ENCODE results near the gene SYVN1. TPM values are rescaled to one million over a fixed set of nuclear protein-coding genes. Genes with fewer than 3 reads are reported as not detected.

Gene SYVN1
- total RNA-seq, 1 donor from 2014 or later: 39.0 TPM

DNA sequence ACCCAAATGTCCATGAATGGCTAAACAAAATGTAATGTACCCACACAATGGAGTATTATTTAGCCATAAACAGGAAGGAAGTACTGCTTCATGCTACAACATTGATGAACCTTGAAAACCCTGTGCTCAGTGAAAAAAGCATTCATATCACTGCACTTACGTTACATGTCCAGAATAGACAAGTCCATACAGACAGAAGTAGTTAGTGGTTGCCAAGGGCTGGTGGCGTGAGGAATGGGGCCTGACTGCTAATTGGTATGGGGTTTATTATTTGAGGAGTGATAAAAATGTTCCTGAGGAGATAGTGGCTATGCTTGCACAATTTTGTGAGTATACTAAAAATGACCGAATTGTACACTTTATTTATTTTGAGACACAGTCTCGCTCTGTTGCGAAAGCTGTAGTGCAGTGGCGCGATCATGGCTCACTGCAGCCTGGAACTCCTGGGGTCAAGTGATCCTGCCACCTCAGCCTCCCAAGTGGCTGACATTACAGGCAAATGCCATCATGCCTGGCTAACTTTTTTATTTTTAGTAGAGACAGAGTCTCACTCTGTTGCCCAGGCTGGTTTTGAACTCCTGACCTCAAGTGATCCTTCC lies 7.7 kb upstream of the SYVN1 start:
- no peak for DNase-seq
- Mint-ChIP-seq H3K27ac (no peak overlapping the region), H3K4me1 (no peaks in the 10 kb centered on the region), H3K27me3 (peaks cover 26% of the 10 kb centered on the region), H3K36me3 (ENCODE audit: low read depth) (no peaks in the 10 kb centered on the region), H3K9me3 (no peaks in the 10 kb centered on the region), H3K4me3 (no peak overlapping the region)
- intact Hi-C loops (cut with micrococcal nuclease): no loop called here

DNA sequence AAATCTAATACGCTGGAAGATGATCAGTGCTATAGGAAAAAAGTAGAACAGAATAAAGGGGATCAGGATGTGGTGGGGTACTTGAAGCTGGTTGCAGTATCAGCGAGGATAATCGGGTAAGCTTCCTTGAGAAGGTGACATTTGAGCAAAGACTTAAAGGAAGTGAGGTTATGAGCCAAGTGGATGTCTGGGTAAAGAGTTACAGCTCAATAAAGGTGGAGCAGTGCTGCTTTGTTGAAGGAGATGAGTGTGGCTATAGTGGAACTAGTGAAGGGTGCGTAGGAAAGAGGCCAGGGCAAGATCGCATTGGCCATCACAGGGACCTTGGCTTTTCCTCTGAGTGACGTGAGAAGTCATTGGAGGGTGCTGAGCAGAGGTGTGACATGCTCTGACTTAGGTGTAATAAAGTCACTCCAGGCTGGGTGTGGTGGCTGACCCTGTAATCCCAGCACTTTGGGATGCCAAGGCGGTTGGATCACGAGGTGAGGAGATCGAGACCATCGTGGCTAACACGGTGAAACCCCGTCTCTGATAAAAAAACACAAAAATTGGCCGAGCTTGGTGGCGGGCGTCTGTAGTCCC lies 2.3 kb upstream of the SYVN1 start:
- Mint-ChIP-seq H3K4me1 (peaks cover 28% of the 10 kb centered on the region), H3K9me3 (no peaks in the 10 kb centered on the region), H3K27me3 (peaks cover 13% of the 10 kb centered on the region), H3K36me3 (ENCODE audit: low read depth) (peaks cover 8% of the 10 kb centered on the region), H3K4me3 (no peak overlapping the region), H3K27ac (peak overlapping the region; percentile 73)
- intact Hi-C loops (cut with micrococcal nuclease): no loop called here
- DNase-seq: no peak

DNA sequence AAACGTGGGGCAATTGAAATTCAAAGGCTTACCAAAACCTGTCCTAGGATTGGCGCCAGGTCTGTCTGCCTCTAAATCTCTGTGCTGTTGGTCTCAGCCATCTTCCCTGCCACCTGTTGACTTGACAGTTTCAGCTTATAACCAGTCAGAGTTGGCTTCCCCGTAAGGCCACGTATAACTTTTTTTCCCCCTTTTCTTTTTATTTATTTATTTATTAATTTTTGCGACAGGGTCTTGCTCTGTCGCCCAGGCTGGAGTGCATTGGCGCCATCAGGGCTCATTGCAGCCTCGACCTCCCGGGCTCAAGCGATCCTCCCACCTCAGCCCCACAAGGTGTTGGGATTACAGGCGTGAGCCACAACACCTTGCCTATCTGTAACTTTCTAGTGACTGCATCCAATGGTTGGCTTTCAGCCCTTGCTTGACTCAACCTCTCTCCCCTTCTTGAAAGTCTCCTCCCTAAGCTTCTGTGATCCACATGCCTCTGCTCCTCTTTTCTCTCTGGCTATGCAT lies 1.4 kb upstream of the SYVN1 start:
- H3K27me3 Mint-ChIP-seq: peaks cover 6% of the 10 kb centered on the region
- DNase-seq: no peak
- no peaks in the 10 kb centered on the region for H3K9me3 Mint-ChIP-seq
- H3K36me3 Mint-ChIP-seq (ENCODE audit: low read depth): peaks cover 14% of the 10 kb centered on the region
- peak overlapping the region; percentile 92 for H3K4me3 Mint-ChIP-seq
- peak overlapping the region; percentile 97 for H3K27ac Mint-ChIP-seq
- peaks cover 31% of the 10 kb centered on the region for H3K4me1 Mint-ChIP-seq
- intact Hi-C loops (cut with micrococcal nuclease): loop anchor here (1.0 kb wide), 1 partner anchor 46 kb away; the partner anchor contains the start of gene CAPN1

DNA sequence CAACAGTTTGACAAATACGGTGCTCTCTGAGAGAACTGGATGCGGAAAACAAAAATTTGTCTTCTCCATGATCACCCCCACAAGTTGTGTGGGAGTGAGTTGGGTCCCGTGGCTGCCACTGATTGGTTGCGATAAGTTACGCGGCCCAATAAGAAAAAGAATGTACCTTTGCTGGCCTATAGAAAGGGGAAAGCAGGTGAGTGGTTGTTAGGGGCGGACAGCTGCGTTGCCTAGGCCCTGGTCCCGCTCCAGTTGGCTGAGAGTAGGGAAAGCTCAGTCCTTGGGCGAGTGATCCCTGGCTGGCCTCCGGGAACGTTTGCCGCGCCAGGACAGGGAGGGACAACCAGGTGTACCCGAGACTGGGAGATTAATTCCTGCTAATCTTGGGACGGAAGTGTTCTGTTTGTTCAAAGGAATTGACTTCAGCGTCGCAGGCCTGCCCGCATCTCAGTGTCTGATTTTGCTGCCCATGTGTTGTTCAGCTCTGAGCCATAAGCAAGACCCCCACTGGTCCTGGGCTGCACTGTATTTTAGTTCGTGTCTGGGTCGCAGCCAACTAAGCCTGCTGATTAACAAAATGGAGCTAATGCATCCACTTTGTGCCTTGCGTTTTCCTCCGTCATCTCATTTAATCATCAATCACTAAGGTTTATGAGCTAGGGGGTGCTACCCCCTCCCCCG lies 773 bp upstream of the SYVN1 start:
- Mint-ChIP-seq H3K9me3 (no peaks in the 10 kb centered on the region), H3K36me3 (ENCODE audit: low read depth) (peaks cover 20% of the 10 kb centered on the region), H3K27me3 (peaks cover 3% of the 10 kb centered on the region), H3K4me3 (peak overlapping the region; percentile 92), H3K4me1 (peaks cover 31% of the 10 kb centered on the region), H3K27ac (peak overlapping the region; percentile 97)
- intact Hi-C loops (cut with micrococcal nuclease): loop anchor here (1.0 kb wide), 3 partner anchors 13 to 46 kb away; partner anchors contain the start of genes CAPN1, FAU, MRPL49 and ZNHIT2
- peak; percentile 96 for DNase-seq

DNA sequence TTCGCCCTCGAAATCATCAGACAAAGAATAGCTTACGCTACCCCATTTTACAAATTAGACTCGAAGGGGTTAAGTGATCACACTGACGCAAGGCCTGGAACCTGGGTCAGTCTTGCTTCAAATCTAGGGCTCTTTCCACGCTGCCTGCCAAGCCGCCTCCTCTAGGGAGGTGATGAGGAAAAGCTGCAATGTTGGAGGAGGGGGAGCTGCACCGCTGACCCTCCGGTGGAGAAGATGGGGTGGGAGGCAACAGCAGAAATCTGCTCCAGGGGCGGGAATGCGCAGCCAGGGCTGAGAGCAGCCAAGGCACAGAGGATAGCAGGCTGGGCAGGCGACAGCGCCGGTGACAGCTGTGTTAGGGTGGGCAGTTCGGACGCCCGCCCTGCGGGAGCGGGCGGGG lies 595 bp downstream of the SYVN1 start:
- intact Hi-C loops (cut with micrococcal nuclease): loop anchor here (1.0 kb wide), 2 partner anchors 11 to 16 kb away; partner anchors contain the start of genes FAU, MRPL49 and ZNHIT2

DNA sequence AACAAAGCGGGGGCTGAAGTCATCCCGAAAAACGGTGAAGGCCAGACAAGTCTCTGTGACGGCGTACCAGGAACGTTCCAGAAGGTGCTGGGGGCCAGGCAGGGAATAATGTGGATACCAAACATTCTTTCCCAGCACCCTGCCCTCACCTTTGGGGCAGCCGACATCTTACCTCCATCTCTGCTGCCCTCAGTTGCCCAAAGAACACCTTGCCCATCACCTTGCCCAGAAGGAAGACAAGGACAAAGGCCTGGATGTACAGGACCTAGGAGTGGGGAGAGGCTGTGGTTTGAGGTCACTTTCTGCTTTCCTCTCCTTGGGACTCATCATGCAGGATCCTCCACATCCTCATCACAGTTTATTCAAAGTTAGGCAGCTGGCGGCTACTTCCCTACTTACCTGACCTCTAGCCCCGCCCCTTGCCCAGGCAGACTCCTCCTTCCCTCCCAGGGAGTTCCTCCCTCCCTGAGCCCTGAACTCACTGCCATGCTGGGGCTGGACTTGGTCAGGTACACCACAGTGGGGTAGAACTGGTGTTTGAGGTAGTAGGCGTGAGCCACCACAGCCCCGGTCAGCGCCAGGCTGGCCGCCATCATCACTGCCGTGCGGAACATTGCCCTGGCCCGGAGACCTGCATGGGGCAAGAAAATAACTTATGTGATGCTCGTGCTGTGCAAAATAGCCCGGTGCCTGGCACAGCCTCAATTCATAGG lies 1.2 kb downstream of the SYVN1 start:
- Mint-ChIP-seq H3K4me1 (peaks cover 31% of the 10 kb centered on the region), H3K9me3 (no peaks in the 10 kb centered on the region), H3K27ac (peak overlapping the region; percentile 97), H3K27me3 (no peaks in the 10 kb centered on the region), H3K36me3 (ENCODE audit: low read depth) (peaks cover 28% of the 10 kb centered on the region), H3K4me3 (peak overlapping the region; percentile 92)
- peak; percentile 87 for DNase-seq
- intact Hi-C loops (cut with micrococcal nuclease): no loop called here

More for the DNA sequence above, 595 bp downstream of the SYVN1 start:
- peak; percentile 73 for DNase-seq
- H3K9me3 Mint-ChIP-seq: no peaks in the 10 kb centered on the region
- H3K27me3 Mint-ChIP-seq: no peaks in the 10 kb centered on the region
- peak overlapping the region; percentile 97 for H3K27ac Mint-ChIP-seq
- peaks cover 25% of the 10 kb centered on the region for H3K36me3 Mint-ChIP-seq (ENCODE audit: low read depth)
- peak overlapping the region; percentile 92 for H3K4me3 Mint-ChIP-seq
- peaks cover 31% of the 10 kb centered on the region for H3K4me1 Mint-ChIP-seq

DNA sequence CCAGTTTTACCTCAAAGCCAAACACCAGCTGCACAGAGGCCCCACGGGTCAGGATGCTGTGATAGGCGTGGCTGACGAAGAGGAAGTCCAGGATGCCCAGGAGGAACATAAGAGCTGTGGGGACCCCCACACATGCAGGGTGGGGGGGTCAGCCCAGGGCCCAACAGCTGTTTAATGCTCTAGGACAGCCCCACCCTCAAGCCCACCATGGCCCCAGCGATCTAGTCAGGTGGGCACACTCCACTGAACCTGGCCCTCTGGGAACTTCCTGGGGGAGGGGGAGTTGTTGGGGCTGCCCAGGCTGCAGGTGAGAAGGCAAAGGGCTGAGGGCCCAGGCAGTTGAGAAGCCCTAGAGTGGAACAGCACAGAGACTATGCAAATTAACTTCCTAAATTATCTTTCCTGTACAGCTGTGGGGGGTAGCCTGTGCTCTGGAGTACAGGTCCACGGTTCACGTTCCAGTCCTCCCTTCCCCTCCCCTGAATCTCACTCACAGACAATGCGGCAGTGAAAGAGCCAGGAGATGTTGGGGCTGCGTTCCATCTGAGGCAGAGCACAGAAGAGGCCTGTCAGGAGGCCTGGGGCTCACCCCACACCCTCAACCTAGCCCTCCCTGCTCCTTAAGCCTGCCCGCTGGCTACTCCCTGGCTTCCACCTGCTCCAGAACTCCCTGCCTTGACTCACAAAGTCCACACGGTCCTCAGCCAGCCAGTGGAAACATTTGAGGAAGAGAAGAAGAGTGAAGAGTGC lies 1.9 kb downstream of the SYVN1 start:
- no peak for DNase-seq
- intact Hi-C loops (cut with micrococcal nuclease): no loop called here
- peak overlapping the region; percentile 97 for H3K27ac Mint-ChIP-seq
- no peaks in the 10 kb centered on the region for H3K9me3 Mint-ChIP-seq
- peak overlapping the region; percentile 92 for H3K4me3 Mint-ChIP-seq
- H3K36me3 Mint-ChIP-seq (ENCODE audit: low read depth): peaks cover 29% of the 10 kb centered on the region
- H3K27me3 Mint-ChIP-seq: no peaks in the 10 kb centered on the region
- peaks cover 31% of the 10 kb centered on the region for H3K4me1 Mint-ChIP-seq

DNA sequence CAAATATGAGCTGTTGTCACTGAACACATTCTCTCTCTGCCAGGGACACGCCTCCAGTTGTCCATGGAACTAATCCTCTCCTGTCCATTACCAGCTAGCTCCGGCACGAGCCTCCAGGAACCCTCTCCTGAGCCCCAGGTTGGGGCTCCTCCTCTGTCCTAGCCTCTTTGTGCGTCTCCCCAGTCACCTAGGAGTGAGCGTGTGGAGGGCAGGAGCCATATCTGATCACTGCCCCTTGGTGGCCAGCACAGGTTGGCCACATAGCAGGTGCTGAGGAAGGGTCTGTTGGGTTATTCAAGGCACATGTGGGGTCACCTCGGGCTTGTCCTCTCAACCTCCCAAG lies 2.5 kb downstream of the SYVN1 start:
- Mint-ChIP-seq H3K36me3 (ENCODE audit: low read depth) (peaks cover 33% of the 10 kb centered on the region), H3K27me3 (no peaks in the 10 kb centered on the region), H3K4me1 (peaks cover 31% of the 10 kb centered on the region), H3K4me3 (peak overlapping the region; percentile 12), H3K9me3 (no peaks in the 10 kb centered on the region), H3K27ac (no peak overlapping the region)
- intact Hi-C loops (cut with micrococcal nuclease): no loop called here
- DNase-seq: no peak

DNA sequence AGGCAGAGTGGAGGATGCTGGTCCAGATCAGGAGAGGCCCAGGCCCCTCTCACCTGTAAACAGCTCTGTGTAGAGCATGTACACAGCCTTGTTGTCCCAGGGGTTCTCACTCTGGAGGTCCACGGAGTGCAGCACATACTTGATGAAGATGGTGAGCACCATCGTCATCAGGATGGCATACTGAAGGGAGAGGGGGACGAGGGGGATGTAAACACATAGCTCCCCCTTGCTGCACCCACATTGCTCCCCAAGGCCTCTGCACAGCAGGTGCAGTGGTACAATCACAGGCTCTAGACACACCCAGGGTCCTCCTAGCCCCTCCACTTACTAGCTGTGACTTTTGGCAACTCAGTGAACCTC lies 2.9 kb downstream of the SYVN1 start:
- Mint-ChIP-seq H3K27ac (no peak overlapping the region), H3K4me3 (no peak overlapping the region), H3K36me3 (ENCODE audit: low read depth) (peaks cover 37% of the 10 kb centered on the region), H3K9me3 (no peaks in the 10 kb centered on the region), H3K27me3 (no peaks in the 10 kb centered on the region), H3K4me1 (peaks cover 29% of the 10 kb centered on the region)
- DNase-seq: peak; percentile 55
- intact Hi-C loops (cut with micrococcal nuclease): no loop called here

DNA sequence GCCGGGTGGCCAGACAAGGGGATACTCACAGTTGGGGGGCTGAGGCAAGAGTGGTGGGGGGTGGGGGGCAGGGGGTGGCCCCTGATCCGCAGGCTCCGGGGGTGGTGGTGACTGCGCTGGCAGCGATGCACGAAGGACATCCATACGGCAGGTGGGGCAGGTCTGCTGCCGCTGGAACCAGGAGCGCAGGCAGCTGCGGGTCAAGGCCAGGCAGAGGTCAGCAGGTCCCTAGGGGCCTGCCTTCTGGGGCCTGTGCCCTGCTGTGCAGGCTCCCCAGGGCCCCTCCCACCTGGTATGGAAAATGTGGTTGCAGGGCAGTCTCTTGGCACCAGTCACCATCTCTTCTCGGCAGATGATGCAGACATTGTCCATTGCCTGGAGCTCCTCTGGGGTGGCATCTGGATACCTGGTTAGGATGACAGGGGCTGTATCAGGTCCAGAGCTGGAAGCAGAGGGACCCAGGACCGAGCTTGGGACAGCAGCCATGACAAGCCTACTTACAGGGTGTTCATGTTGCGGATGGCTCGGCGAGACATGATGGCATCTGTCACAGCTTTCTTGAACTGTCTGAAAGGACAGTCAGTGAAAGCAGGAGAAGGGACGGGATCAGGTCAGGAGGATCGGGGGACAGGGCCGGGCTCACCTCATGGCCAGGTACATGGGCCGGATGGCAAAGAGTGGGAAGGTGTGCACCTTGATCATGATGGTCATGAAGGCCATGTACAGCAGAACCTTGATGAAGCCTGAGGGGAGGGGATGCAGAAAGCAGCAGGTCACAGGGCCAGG lies 3.5 kb downstream of the SYVN1 start:
- intact Hi-C loops (cut with micrococcal nuclease): no loop called here
- Mint-ChIP-seq H3K27me3 (no peaks in the 10 kb centered on the region), H3K36me3 (ENCODE audit: low read depth) (peaks cover 39% of the 10 kb centered on the region), H3K27ac (no peak overlapping the region), H3K9me3 (no peaks in the 10 kb centered on the region), H3K4me3 (no peak overlapping the region), H3K4me1 (peaks cover 23% of the 10 kb centered on the region)
- DNase-seq: peak; percentile 55

DNA sequence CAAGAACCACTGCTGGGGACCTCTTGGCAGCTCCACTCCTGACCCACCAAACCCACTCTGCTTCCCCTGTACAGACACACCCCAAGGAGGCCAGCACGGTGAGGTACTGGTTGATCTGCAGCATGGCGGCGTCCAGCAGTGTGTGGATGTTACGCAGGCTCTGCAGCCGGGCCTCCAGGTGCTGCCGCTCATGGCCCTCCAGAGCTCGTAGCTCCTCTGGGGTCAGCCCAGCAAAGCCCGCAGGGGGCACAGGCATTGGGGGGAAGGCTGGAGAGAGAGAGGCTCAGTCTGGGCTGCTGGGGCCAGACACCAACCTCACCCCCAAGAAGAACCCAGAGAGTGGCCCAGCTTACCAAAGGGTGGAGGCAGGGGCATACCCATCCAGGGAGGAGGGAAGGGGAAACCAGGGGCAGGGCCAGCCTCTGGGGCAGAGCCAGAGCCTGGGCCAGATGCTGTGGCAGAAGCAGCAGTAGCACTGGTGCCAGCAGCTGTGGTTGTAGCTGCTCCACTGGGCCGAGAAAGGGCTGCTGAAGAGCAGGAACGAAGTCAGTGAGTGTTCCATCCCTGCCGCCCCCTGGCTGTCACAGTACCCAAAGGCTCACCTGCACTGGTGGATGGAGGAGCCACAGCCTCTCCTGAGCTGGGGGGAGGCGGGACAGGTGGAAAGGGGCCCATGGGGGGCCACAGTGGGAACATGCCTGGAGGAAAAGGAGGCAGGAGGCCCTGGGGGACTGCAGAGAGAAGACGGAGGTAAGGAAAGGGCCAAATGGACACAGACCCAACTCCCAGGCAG lies 4.5 kb downstream of the SYVN1 start:
- Mint-ChIP-seq H3K27ac (no peak overlapping the region), H3K4me1 (peaks cover 18% of the 10 kb centered on the region), H3K36me3 (ENCODE audit: low read depth) (peaks cover 46% of the 10 kb centered on the region), H3K4me3 (no peak overlapping the region), H3K27me3 (no peaks in the 10 kb centered on the region), H3K9me3 (no peaks in the 10 kb centered on the region)
- intact Hi-C loops (cut with micrococcal nuclease): no loop called here
- peak; percentile 56 for DNase-seq

Measured in activated CD4-positive, alpha-beta T cell treated with anti-CD3 and anti-CD28 coated beads, Interleukin-2, amount 10 ng/mL, durations not matched to agents 24 days and 14 days (primary cell).